Tibial nerve (tissue), 4 donors: ENCODE measurements around the gene PPP1R7.

ENCODE experiments used
- CTCF ChIP-seq, 5 experiments: fragments of 200-600 bp in 3 of 5; fragments of 450-650 bp in 2 of 5; sonication (generic) in 3 of 5; IDR thresholded peaks; one replicate each; pipeline ENCODE4 v1.5.1; 2016 to 2019; ENCODE audit warnings: antibody characterized with exemption in 5 of 5, mild to moderate bottlenecking in 3 of 5, moderate library complexity in 2 of 5
- EP300 ChIP-seq, 2 donors: sonication (generic); formaldehyde crosslinking; IDR thresholded peaks; one replicate each; pipeline ENCODE4 v1.6.1; 2017; ENCODE audit warnings: antibody characterized with exemption in 2 of 2, mild to moderate bottlenecking in 1 of 2
- POLR2A ChIP-seq, 2 donors: fragments of 450-650 bp; IDR thresholded peaks; one replicate each; pipeline ENCODE4 v1.6.1; 2017; ENCODE audit warnings: antibody characterized with exemption in 2 of 2, mild to moderate bottlenecking in 2 of 2, moderate library complexity in 2 of 2

GRCh38 chr2:241191081-241191480, 40.8 kb downstream of the PPP1R7 start:
- no peak for TF ChIP-seq CTCF (IDR thresholded peaks at IDR 0.05)
- TF ChIP-seq EP300 (IDR thresholded peaks at IDR 0.05), result no peak
- no peak for TF ChIP-seq POLR2A (IDR thresholded peaks at IDR 0.05)
